PC-3 (cell line): ENCODE measurements around the gene CASP10.

ENCODE experiments used
- CTCF ChIP-seq: fragments of 300-600 bp; sonication (generic); conservative IDR thresholded peaks from 2 replicates; pipeline ENCODE4 v1.5.1; 2017; ENCODE audit warnings: antibody characterized with exemption, low read depth, mild to moderate bottlenecking, low read length
- EZH2 ChIP-seq: fragments of 300-600 bp; sonication (generic); IDR thresholded peaks from one replicate; pipeline ENCODE4 v1.6.1; 2017; ENCODE audit warnings: antibody characterized with exemption, mild to moderate bottlenecking, low read length; ENCODE audit not compliant: unreplicated experiment

- TF ChIP-seq CTCF, result no peak
- no peak for TF ChIP-seq EZH2
These were observed 16.9 kb downstream of the CASP10 start for GRCh38 chr2:201199847-201200246.
